Mammary epithelial cell (primary cell): ENCODE results near the gene UNC119.

Experiments
- EZH2 ChIP-seq: IDR thresholded peaks from 2 replicates; pipeline ENCODE4 v1.6.1; 2012; ENCODE audit warnings: low read length, inconsistent platforms, borderline replicate concordance
- TF ChIP-seq, protein P1 (sequence below), 2 donors: IDR thresholded peaks in 1 of 2; conservative IDR thresholded peaks in 1 of 2; 2 replicates each; pipeline ENCODE4 v1.5.1; 2011 to 2012; ENCODE audit warnings: inconsistent platforms in 2 of 2, low read length in 2 of 2, mild to moderate bottlenecking in 2 of 2, control low read depth in 1 of 2, low read depth in 1 of 2; ENCODE audit not compliant: insufficient read depth in 1 of 2; ENCODE audit errors: extremely low read depth in 1 of 2

DNA sequence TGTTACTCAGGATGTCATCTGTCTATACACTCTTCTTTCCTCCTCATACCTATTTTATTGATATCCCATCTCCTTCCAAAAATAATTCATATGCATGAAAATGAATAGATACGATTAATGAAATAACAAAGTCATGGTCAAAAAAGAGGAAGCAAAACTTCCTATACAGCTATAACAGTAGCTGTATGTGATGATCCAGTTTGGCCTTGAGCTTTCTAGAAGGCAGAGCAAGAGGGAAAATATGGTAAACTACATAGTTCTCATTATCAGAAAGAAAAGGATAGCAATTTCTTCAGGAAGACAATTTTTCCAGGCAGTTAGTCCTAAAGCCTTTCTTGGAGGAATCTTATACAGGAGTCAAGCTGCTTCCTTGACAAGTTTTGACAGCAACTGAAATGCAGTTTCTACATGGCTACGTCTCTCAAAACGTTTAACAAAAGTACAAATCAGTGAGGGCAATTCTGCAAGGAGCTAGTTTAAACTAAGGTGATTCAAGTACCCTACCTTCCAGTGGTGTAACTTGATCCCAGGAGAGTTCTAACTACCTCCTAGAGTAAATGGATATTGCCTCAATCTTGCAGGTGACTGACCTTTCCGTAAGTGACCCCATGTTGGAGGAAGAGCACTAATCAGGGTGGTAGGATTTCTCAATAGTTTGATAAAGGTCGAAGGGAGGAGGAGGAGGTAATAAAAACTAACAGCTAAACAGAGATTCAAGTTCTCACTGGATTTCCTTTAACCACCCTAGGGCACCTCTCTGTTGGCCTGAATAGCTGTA is 45.4 kb upstream of the UNC119 start:
- TF ChIP-seq, protein P1, sequence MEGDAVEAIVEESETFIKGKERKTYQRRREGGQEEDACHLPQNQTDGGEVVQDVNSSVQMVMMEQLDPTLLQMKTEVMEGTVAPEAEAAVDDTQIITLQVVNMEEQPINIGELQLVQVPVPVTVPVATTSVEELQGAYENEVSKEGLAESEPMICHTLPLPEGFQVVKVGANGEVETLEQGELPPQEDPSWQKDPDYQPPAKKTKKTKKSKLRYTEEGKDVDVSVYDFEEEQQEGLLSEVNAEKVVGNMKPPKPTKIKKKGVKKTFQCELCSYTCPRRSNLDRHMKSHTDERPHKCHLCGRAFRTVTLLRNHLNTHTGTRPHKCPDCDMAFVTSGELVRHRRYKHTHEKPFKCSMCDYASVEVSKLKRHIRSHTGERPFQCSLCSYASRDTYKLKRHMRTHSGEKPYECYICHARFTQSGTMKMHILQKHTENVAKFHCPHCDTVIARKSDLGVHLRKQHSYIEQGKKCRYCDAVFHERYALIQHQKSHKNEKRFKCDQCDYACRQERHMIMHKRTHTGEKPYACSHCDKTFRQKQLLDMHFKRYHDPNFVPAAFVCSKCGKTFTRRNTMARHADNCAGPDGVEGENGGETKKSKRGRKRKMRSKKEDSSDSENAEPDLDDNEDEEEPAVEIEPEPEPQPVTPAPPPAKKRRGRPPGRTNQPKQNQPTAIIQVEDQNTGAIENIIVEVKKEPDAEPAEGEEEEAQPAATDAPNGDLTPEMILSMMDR (conservative IDR thresholded peaks at IDR 0.05 in 1 of 2, IDR thresholded peaks at IDR 0.05 in 1 of 2; ENCODE audit: extremely low read depth in 1 of 2, insufficient read depth in 1 of 2, low read depth in 1 of 2, low read length in 2 of 2), result no peak
- TF ChIP-seq EZH2, result no peak
